ENCODE data around the gene LAMTOR2. TPM values are rescaled to one million over a fixed set of nuclear protein-coding genes. Genes with fewer than 3 reads are reported as not detected.

The LAMTOR2 gene
- total RNA-seq, 1 experiment from 2014 or later: 49.4 TPM

DNA sequence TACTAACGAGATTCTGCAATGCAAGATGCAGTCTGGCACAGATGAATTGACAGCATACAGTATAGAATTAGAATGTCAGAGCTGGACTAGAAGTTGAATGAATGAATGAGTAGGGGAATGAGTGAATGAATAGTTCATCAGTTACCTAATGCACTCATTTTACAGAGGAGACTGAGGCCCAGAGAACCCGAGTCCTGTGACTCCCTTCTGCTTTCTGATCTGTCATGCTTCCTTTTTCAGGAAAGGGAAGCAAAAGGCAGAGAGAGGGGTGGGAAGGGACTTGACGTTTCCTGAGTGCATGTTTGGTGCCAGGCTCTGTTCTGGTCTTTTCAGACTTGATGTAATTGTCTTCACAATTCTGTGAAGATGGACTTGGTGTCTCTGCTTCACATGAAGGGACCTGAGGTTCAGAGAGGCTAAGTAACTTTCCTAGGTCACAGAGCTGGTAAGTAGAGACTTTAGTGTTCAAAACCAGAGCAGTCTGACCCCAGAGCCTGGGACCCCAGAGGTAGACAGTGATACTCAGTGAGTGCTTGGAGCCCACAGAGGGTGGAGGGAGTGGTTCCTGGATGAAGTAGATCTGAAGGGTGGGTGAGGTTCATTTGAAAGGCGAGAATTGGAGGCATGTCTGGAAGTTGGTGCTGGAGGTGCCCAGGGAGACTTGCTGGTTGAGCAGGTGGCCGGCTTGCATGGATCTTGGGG, 35.7 kb downstream of the LAMTOR2 start:
- H3K36me3 ChIP-seq (ENCODE audit: control insufficient read depth, insufficient read depth, low read length): peaks cover 1% of the 10 kb centered on the region; the same call in 1 of the 2 replicates
- Mint-ChIP-seq H3K9me3 (ENCODE audit: unreplicated experiment) (no peaks in the 10 kb centered on the region), H3K4me1 (ENCODE audit: low read depth, unreplicated experiment) (peaks cover 24% of the 10 kb centered on the region), H3K36me3 (ENCODE audit: insufficient read depth, unreplicated experiment) (peaks cover 15% of the 10 kb centered on the region), H3K27me3 (ENCODE audit: insufficient read depth, unreplicated experiment) (no peaks in the 10 kb centered on the region), H3K27ac (ENCODE audit: unreplicated experiment) (peak overlapping the region; percentile 60), H3K4me3 (ENCODE audit: unreplicated experiment) (no peak overlapping the region)
- ChIA-PET POLR2A (no interaction called here), CTCF (interaction anchor here (0.7 to 1.9 kb wide), 6 partner anchors 11 to 135 kb away, joined by 3 to 11 read pairs (median 4); no protein-coding TSS in a partner anchor)
- H3K9me3 ChIP-seq: no peaks in the 10 kb centered on the region
- no peak for DNase-seq
- intact Hi-C loops (cut with micrococcal nuclease; ENCODE audit: unreplicated experiment): loop anchor here (1.0 kb wide), 1 partner anchor 40 kb away; no protein-coding TSS in a partner anchor
- H3K4me1 ChIP-seq: peaks cover 26% of the 10 kb centered on the region
- no peaks in the 10 kb centered on the region for H3K27me3 ChIP-seq (replicated peaks; ENCODE audit: control insufficient read depth, insufficient read depth, low read length)
- BruUV-seq (replicated peaks): no TSS peak
- TF ChIP-seq, protein P1, sequence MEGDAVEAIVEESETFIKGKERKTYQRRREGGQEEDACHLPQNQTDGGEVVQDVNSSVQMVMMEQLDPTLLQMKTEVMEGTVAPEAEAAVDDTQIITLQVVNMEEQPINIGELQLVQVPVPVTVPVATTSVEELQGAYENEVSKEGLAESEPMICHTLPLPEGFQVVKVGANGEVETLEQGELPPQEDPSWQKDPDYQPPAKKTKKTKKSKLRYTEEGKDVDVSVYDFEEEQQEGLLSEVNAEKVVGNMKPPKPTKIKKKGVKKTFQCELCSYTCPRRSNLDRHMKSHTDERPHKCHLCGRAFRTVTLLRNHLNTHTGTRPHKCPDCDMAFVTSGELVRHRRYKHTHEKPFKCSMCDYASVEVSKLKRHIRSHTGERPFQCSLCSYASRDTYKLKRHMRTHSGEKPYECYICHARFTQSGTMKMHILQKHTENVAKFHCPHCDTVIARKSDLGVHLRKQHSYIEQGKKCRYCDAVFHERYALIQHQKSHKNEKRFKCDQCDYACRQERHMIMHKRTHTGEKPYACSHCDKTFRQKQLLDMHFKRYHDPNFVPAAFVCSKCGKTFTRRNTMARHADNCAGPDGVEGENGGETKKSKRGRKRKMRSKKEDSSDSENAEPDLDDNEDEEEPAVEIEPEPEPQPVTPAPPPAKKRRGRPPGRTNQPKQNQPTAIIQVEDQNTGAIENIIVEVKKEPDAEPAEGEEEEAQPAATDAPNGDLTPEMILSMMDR (IDR thresholded peaks at IDR 0.05; ENCODE audit: insufficient read depth in 1 of 2, low read depth in 1 of 2, low read length in 1 of 2, severe bottlenecking in 1 of 2, unreplicated experiment in 1 of 2): no peak
- no peak overlapping the region for H3K4me3 ChIP-seq (ENCODE audit: low read depth, low read length)

DNA sequence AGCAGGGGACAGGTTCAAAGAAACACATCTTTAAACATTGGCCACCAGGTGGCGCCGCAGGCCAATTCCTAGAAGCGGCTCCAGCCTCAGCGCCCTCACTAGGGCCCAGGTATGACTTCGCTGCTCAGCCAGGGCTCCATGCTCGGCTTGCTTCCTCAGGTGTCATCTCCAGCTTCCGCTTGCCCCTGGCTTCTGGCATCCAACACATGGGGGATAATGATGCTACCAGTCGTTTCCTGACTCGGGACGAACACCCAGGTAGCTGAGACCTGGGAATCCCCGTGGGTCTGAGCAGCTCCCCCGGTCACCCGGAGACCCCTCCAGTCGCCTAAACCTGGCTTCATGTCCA, 36.2 kb downstream of the LAMTOR2 start:
- H3K27me3 Mint-ChIP-seq (ENCODE audit: insufficient read depth, unreplicated experiment): no peaks in the 10 kb centered on the region
- Histone ChIP-seq H3K4me1 (peaks cover 24% of the 10 kb centered on the region), H3K9me3 (no peaks in the 10 kb centered on the region), H3K4me3 (ENCODE audit: low read depth, low read length) (no peak overlapping the region), H3K27me3 (replicated peaks; ENCODE audit: control insufficient read depth, insufficient read depth, low read length) (no peaks in the 10 kb centered on the region), H3K36me3 (ENCODE audit: control insufficient read depth, insufficient read depth, low read length) (peaks cover 1% of the 10 kb centered on the region; the same call in 1 of the 2 replicates)
- intact Hi-C loops (cut with micrococcal nuclease; ENCODE audit: unreplicated experiment): loop anchor here (1.0 kb wide), 1 partner anchor 39 kb away; no protein-coding TSS in a partner anchor
- no TSS peak for BruUV-seq (replicated peaks)
- no peaks in the 10 kb centered on the region for H3K9me3 Mint-ChIP-seq (ENCODE audit: unreplicated experiment)
- H3K4me3 Mint-ChIP-seq (ENCODE audit: unreplicated experiment): no peak overlapping the region
- peak; percentile 86 to 89 for DNase-seq
- ChIA-PET POLR2A (no interaction called here), CTCF (interaction anchor here (1.0 to 1.9 kb wide), 5 partner anchors 10 to 134 kb away, joined by 3 to 11 read pairs (median 4); no protein-coding TSS in a partner anchor)
- peaks cover 15% of the 10 kb centered on the region for H3K36me3 Mint-ChIP-seq (ENCODE audit: insufficient read depth, unreplicated experiment)
- H3K27ac Mint-ChIP-seq (ENCODE audit: unreplicated experiment): peak overlapping the region; percentile 60
- H3K4me1 Mint-ChIP-seq (ENCODE audit: low read depth, unreplicated experiment): peaks cover 29% of the 10 kb centered on the region
- TF ChIP-seq, protein P1 (IDR thresholded peaks at IDR 0.05; ENCODE audit: insufficient read depth in 1 of 2, low read depth in 1 of 2, low read length in 1 of 2, severe bottlenecking in 1 of 2, unreplicated experiment in 1 of 2): peak; percentile 76 to 92

DNA sequence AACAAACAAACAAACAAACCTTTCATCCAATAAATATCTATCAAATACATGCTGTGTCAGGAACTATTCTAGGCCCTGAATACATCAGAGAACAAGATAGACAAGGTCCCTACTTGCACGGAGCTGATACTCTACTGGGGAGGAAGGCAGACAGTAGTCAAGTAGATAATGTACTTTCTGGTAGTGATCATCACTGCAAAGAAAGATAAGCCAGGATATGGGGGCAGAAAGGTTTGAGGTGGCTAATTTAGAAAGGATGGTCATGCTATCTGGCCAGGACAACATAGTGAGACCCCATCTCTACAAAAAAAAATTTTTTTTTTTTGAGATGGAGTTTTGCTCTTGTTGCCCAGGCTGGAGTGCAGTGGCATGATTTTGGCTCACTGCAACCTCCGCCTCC, 37.0 kb downstream of the LAMTOR2 start:
- H3K27ac Mint-ChIP-seq (ENCODE audit: unreplicated experiment): no peak overlapping the region
- Histone ChIP-seq H3K4me1 (peaks cover 24% of the 10 kb centered on the region), H3K9me3 (no peaks in the 10 kb centered on the region), H3K36me3 (ENCODE audit: control insufficient read depth, insufficient read depth, low read length) (peaks cover 1% of the 10 kb centered on the region; the same call in 1 of the 2 replicates), H3K4me3 (ENCODE audit: low read depth, low read length) (no peak overlapping the region), H3K27me3 (replicated peaks; ENCODE audit: control insufficient read depth, insufficient read depth, low read length) (no peaks in the 10 kb centered on the region)
- no TSS peak for BruUV-seq (replicated peaks)
- peaks cover 9% of the 10 kb centered on the region for H3K36me3 Mint-ChIP-seq (ENCODE audit: insufficient read depth, unreplicated experiment)
- intact Hi-C loops (cut with micrococcal nuclease; ENCODE audit: unreplicated experiment): no loop called here
- TF ChIP-seq, protein P1 (IDR thresholded peaks at IDR 0.05; ENCODE audit: insufficient read depth in 1 of 2, low read depth in 1 of 2, low read length in 1 of 2, severe bottlenecking in 1 of 2, unreplicated experiment in 1 of 2): no peak
- H3K4me1 Mint-ChIP-seq (ENCODE audit: low read depth, unreplicated experiment): peaks cover 29% of the 10 kb centered on the region
- POLR2A ChIA-PET: no interaction called here
- no peaks in the 10 kb centered on the region for H3K27me3 Mint-ChIP-seq (ENCODE audit: insufficient read depth, unreplicated experiment)
- CTCF ChIA-PET: interaction anchor here (0.8 to 10.1 kb wide), 2 partner anchors 39 to 150 kb away, joined by 5 to 115 read pairs; partner anchors contain the start of gene RXFP4
- H3K4me3 Mint-ChIP-seq (ENCODE audit: unreplicated experiment): no peak overlapping the region
- no peak for DNase-seq
- H3K9me3 Mint-ChIP-seq (ENCODE audit: unreplicated experiment): no peaks in the 10 kb centered on the region

Measured in Caco-2 (cell line).